Activated T-helper 1 cell treated with anti-CD3 and anti-CD28 coated beads, Interleukin-12 subunit alpha, Interleukin-12 subunit beta, Interleukin-2, Interleukin-4 antibody, amounts not matched to agents 30 ng/mL and 10 ng/mL and 1 ng/mL, durations not matched to agents 14 hours and 24 hours and 36 hours (primary cell): ENCODE measurements around the gene OTUD4. TPM values are rescaled to one million over a fixed set of nuclear protein-coding genes. Genes with fewer than 3 reads are reported as not detected.
"Not testable (repeated sequence)": the region's sequence is repeated elsewhere in the genome, so short reads cannot be mapped to it uniquely, and the experiment has no call there.

Experiments
- DNase-seq: peaks from one replicate; pipeline ENCODE4 v3.0.0; 2021; ENCODE audit warnings: low spot score
- H3K27ac Mint-ChIP-seq: one replicate; pipeline ENCODE4 v1.8.0; 2021; ENCODE audit warnings: mild to moderate bottlenecking, mixed read lengths
- H3K27me3 Mint-ChIP-seq: one replicate; pipeline ENCODE4 v1.8.0; 2022; ENCODE audit warnings: mild to moderate bottlenecking, moderate library complexity, mixed read lengths; ENCODE audit not compliant: insufficient read depth
- H3K36me3 Mint-ChIP-seq: one replicate; pipeline ENCODE4 v1.8.0; 2021; ENCODE audit warnings: low read depth, mixed read lengths
- H3K4me1 Mint-ChIP-seq: one replicate; pipeline ENCODE4 v1.8.0; 2021; ENCODE audit warnings: low read depth, mixed read lengths
- H3K4me3 Mint-ChIP-seq: one replicate; pipeline ENCODE4 v1.8.0; 2021; ENCODE audit warnings: mild to moderate bottlenecking, moderate library complexity, mixed read lengths
- H3K9me3 Mint-ChIP-seq: one replicate; pipeline ENCODE4 v1.8.0; 2021; ENCODE audit warnings: mixed read lengths
- intact Hi-C: fragments of 100-400 bp; cut with micrococcal nuclease; formaldehyde crosslinking; loops from one replicate; pipeline ENCODE4 v1.15.1; 2024
- total RNA-seq: library from RNA; stranded (reverse); gene quantifications from 2 replicates; pipeline ENCODE4 v1.2.3, GENCODE V29; 2022

OTUD4 gene
- total RNA-seq, 1 donor from 2014 or later = 76.9 TPM

GRCh38 chr4:145136219-145136618, 44.2 kb downstream of the OTUD4 start:
- Mint-ChIP-seq H3K4me3 (peak overlapping the region; percentile 57), H3K36me3 (peaks cover 67% of the 10 kb centered on the region), H3K27ac (peak overlapping the region; percentile 58), H3K4me1 (peaks cover 70% of the 10 kb centered on the region)
- H3K9me3 Mint-ChIP-seq, intact Hi-C loops, DNase-seq, H3K27me3 Mint-ChIP-seq: not testable (repeated sequence)

GRCh38 chr4:145132511-145133098, 47.8 kb downstream of the OTUD4 start:
- peak overlapping the region; percentile 52 for H3K27ac Mint-ChIP-seq
- peaks cover 88% of the 10 kb centered on the region for H3K4me1 Mint-ChIP-seq
- peak overlapping the region; percentile 63 for H3K4me3 Mint-ChIP-seq
- no peak for DNase-seq
- no peaks in the 10 kb centered on the region for H3K9me3 Mint-ChIP-seq
- H3K27me3 Mint-ChIP-seq = no peaks in the 10 kb centered on the region
- H3K36me3 Mint-ChIP-seq = peaks cover 66% of the 10 kb centered on the region
- intact Hi-C loops = loop anchor here (1.0 kb wide), 1 partner anchor 34 kb away; the partner anchor contains the start of genes ABCE1 and ANAPC10

- H3K27ac Mint-ChIP-seq = no peak overlapping the region
- no peak for DNase-seq
- no peak overlapping the region for H3K4me3 Mint-ChIP-seq
- peaks cover 64% of the 10 kb centered on the region for H3K36me3 Mint-ChIP-seq
- peaks cover 89% of the 10 kb centered on the region for H3K4me1 Mint-ChIP-seq
- intact Hi-C loops = loop anchor here (1.0 to 2.0 kb wide), 2 partner anchors 23 to 34 kb away; partner anchors contain the start of genes ABCE1 and ANAPC10
- H3K9me3 Mint-ChIP-seq = no peaks in the 10 kb centered on the region
- no peaks in the 10 kb centered on the region for H3K27me3 Mint-ChIP-seq
Measured at GRCh38 chr4:145131848-145132247, 48.5 kb downstream of the OTUD4 start.

GRCh38 chr4:145130788-145131399, 49.5 kb downstream of the OTUD4 start:
- Mint-ChIP-seq H3K36me3 (peaks cover 72% of the 10 kb centered on the region), H3K27ac (peak overlapping the region; percentile 78), H3K9me3 (no peaks in the 10 kb centered on the region), H3K27me3 (no peaks in the 10 kb centered on the region), H3K4me3 (peak overlapping the region; percentile 45), H3K4me1 (peaks cover 88% of the 10 kb centered on the region)
- intact Hi-C loops = loop anchor here (2.0 kb wide), 1 partner anchor 24 kb away; no protein-coding TSS in a partner anchor
- peak; percentile 11 for DNase-seq

GRCh38 chr4:145130130-145130529, 50.3 kb downstream of the OTUD4 start:
- intact Hi-C loops = loop anchor here (2.0 kb wide), 1 partner anchor 25 kb away; no protein-coding TSS in a partner anchor
- H3K9me3 Mint-ChIP-seq = no peaks in the 10 kb centered on the region
- no peak for DNase-seq
- H3K27me3 Mint-ChIP-seq = no peaks in the 10 kb centered on the region
- H3K4me1 Mint-ChIP-seq = peaks cover 87% of the 10 kb centered on the region
- H3K4me3 Mint-ChIP-seq = peak overlapping the region; percentile 4
- peaks cover 71% of the 10 kb centered on the region for H3K36me3 Mint-ChIP-seq
- peak overlapping the region; percentile 78 for H3K27ac Mint-ChIP-seq

- Mint-ChIP-seq H3K27me3 (no peaks in the 10 kb centered on the region), H3K36me3 (peaks cover 56% of the 10 kb centered on the region), H3K4me1 (peaks cover 45% of the 10 kb centered on the region), H3K4me3 (peak overlapping the region; percentile 49), H3K27ac (peak overlapping the region; percentile 91), H3K9me3 (no peaks in the 10 kb centered on the region)
- intact Hi-C loops = loop anchor here (2.0 kb wide), 1 partner anchor 17 kb away; no protein-coding TSS in a partner anchor
- no peak for DNase-seq
Measured at GRCh38 chr4:145125396-145125795, 55.0 kb downstream of the OTUD4 start.

GRCh38 chr4:145108128-145108527, 72.3 kb downstream of the OTUD4 start:
- Mint-ChIP-seq H3K4me1 (peaks cover 11% of the 10 kb centered on the region), H3K27ac (no peak overlapping the region), H3K4me3 (no peak overlapping the region), H3K36me3 (peaks cover 43% of the 10 kb centered on the region), H3K9me3 (no peaks in the 10 kb centered on the region), H3K27me3 (no peaks in the 10 kb centered on the region)
- intact Hi-C loops = loop anchor here (1.0 to 2.0 kb wide), 2 partner anchors 10 to 17 kb away; no protein-coding TSS in a partner anchor
- DNase-seq = no peak

- intact Hi-C loops = no loop called here
- Mint-ChIP-seq H3K9me3 (no peaks in the 10 kb centered on the region), H3K27me3 (no peaks in the 10 kb centered on the region), H3K27ac (peak overlapping the region; percentile 32), H3K4me1 (peaks cover 11% of the 10 kb centered on the region), H3K4me3 (no peak overlapping the region), H3K36me3 (peaks cover 35% of the 10 kb centered on the region)
- DNase-seq = no peak
Measured at GRCh38 chr4:145107126-145107525, 73.3 kb downstream of the OTUD4 start.

- H3K36me3 Mint-ChIP-seq = peaks cover 21% of the 10 kb centered on the region
- intact Hi-C loops = no loop called here
- H3K27me3 Mint-ChIP-seq = no peaks in the 10 kb centered on the region
- DNase-seq = no peak
- no peak overlapping the region for H3K4me3 Mint-ChIP-seq
- H3K9me3 Mint-ChIP-seq = no peaks in the 10 kb centered on the region
- peaks cover 16% of the 10 kb centered on the region for H3K4me1 Mint-ChIP-seq
- H3K27ac Mint-ChIP-seq = no peak overlapping the region
Measured at GRCh38 chr4:145103496-145103895, 76.9 kb downstream of the OTUD4 start.

GRCh38 chr4:145102619-145103018, 77.8 kb downstream of the OTUD4 start:
- H3K4me3 Mint-ChIP-seq = no peak overlapping the region
- no peaks in the 10 kb centered on the region for H3K9me3 Mint-ChIP-seq
- intact Hi-C loops = no loop called here
- no peaks in the 10 kb centered on the region for H3K27me3 Mint-ChIP-seq
- no peak overlapping the region for H3K27ac Mint-ChIP-seq
- H3K36me3 Mint-ChIP-seq = peaks cover 19% of the 10 kb centered on the region
- peaks cover 16% of the 10 kb centered on the region for H3K4me1 Mint-ChIP-seq
- DNase-seq = no peak

GRCh38 chr4:145101091-145101490, 79.3 kb downstream of the OTUD4 start:
- no peak overlapping the region for H3K27ac Mint-ChIP-seq
- peaks cover 16% of the 10 kb centered on the region for H3K36me3 Mint-ChIP-seq
- no peaks in the 10 kb centered on the region for H3K9me3 Mint-ChIP-seq
- no peaks in the 10 kb centered on the region for H3K27me3 Mint-ChIP-seq
- DNase-seq = no peak
- intact Hi-C loops = no loop called here
- no peak overlapping the region for H3K4me3 Mint-ChIP-seq
- H3K4me1 Mint-ChIP-seq = peaks cover 20% of the 10 kb centered on the region

GRCh38 chr4:145099653-145100052, 80.7 kb downstream of the OTUD4 start:
- H3K9me3 Mint-ChIP-seq = peaks cover 3% of the 10 kb centered on the region
- peak overlapping the region; percentile 92 for H3K4me3 Mint-ChIP-seq
- peaks cover 20% of the 10 kb centered on the region for H3K36me3 Mint-ChIP-seq
- no peaks in the 10 kb centered on the region for H3K27me3 Mint-ChIP-seq
- peaks cover 27% of the 10 kb centered on the region for H3K4me1 Mint-ChIP-seq
- no peak for DNase-seq
- peak overlapping the region; percentile 82 for H3K27ac Mint-ChIP-seq
- intact Hi-C loops = loop anchor here (2.0 to 10.0 kb wide), 5 partner anchors 13 to 1912 kb away; no protein-coding TSS in a partner anchor

GRCh38 chr4:145098675-145099037, 81.7 kb downstream of the OTUD4 start:
- Mint-ChIP-seq H3K27me3 (no peaks in the 10 kb centered on the region), H3K4me1 (peaks cover 27% of the 10 kb centered on the region), H3K9me3 (peaks cover 13% of the 10 kb centered on the region), H3K36me3 (peaks cover 28% of the 10 kb centered on the region), H3K27ac (peak overlapping the region; percentile 100), H3K4me3 (peak overlapping the region; percentile 92)
- intact Hi-C loops = loop anchor here (1.0 to 10.0 kb wide), 13 partner anchors 14 to 1911 kb away; partner anchors contain the start of genes OTUD4 and SMARCA5
- DNase-seq = peak; percentile 37
